Stimulated activated CD4-positive, alpha-beta T cell treated with anti-CD3 and anti-CD28 coated beads, TNF-alpha, amount 100 ng/mL, for 48 hours (primary cell): ENCODE results near the gene NACA.
"Not testable (repeated sequence)": the region's sequence is repeated elsewhere in the genome, so short reads cannot be mapped to it uniquely, and the experiment has no call there.

Experiments
- DNase-seq, 3 donors: peaks; one replicate each; pipeline ENCODE4 v3.0.0-alpha.2; 2020; ENCODE audit warnings: low read depth in 3 of 3

NACA gene

DNA sequence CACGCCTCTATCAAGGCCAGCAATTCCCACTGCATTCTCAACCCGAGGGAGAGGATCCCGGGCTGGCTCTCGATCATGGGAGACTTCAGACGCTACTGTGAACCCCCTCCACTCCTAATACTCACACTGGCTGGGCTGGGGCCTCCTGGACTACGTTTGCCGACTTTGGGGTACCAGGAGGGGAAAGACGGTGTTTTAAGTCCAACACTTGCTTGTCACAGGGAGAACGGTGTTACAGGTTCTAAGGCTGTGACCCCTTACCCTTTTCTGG is 463 bp downstream of the NACA start:
- no peak for DNase-seq

GRCh38 chr12:56723889-56724700 is 1.0 kb downstream of the NACA start:
- no peak for DNase-seq

DNA sequence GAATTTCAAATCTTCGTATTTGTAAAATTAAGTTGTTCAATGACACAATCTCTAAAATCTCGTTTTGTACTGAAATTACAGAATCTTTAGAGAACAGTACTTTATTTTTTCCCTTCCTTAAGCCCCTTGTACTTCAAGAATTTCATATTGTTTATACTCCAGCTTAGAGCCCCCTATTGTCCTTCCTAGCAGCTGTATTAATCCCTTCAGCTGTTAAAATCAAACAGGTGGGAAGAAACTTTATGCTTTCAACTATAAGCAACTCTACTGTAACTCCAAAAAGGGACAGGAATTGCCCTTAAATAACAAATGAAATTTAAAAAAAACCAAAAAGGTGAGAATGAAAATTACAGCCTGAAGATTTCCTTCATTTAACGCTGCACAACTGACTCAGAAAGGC is 1.7 kb downstream of the NACA start:
- DNase-seq, result no peak

- DNase-seq, result no peak
Measured at GRCh38 chr12:56722832-56723231, 2.3 kb downstream of the NACA start.

GRCh38 chr12:56721721-56722120 is 3.4 kb downstream of the NACA start:
- DNase-seq, result no peak

DNA sequence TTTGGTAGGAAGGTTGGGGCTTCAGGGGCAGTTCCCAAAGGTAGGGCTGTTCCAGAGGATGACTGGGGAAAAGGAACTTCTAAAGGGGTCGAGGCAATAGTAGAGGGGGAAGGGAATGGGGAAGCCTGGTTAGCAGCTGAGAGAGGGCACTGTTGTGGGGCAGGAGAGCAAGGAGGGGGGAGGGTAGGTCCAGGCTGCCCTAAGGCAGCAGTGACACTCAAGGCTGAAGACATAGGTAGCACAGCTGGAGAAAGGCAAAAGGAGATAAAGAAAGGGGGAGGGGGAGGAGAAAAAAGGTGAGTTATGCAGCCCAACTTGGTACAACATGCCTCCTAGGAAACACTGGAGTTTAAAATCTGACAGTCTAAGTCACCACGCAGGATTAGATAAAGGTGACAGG is 3.9 kb downstream of the NACA start:
- DNase-seq, result no peak

GRCh38 chr12:56720731-56721151 is 4.4 kb downstream of the NACA start:
- DNase-seq, result no peak

DNA sequence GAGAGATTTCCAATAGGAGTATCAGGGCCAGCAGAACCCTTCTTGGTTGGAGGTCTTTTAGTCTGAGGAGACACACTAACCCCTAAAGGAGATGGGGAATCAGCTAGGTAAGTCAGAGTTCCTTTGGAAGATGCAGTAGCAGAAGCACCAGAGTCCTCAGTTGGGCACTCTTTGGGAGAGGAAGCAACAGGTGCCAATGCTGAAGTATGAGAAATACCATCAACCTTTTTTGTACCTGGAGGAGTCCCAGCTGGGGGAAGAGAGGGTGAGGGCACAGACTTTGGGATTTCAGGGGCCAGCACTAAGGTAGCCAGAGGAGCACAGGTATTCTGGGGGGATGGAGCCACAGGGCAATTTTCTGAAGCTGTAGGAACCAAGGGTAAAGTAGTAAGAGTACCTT is 6.0 kb downstream of the NACA start:
- no peak for DNase-seq

GRCh38 chr12:56718636-56719035 is 6.5 kb downstream of the NACA start:
- no peak for DNase-seq

- no peak for DNase-seq
Measured at GRCh38 chr12:56718149-56718548, 7.0 kb downstream of the NACA start.

DNA sequence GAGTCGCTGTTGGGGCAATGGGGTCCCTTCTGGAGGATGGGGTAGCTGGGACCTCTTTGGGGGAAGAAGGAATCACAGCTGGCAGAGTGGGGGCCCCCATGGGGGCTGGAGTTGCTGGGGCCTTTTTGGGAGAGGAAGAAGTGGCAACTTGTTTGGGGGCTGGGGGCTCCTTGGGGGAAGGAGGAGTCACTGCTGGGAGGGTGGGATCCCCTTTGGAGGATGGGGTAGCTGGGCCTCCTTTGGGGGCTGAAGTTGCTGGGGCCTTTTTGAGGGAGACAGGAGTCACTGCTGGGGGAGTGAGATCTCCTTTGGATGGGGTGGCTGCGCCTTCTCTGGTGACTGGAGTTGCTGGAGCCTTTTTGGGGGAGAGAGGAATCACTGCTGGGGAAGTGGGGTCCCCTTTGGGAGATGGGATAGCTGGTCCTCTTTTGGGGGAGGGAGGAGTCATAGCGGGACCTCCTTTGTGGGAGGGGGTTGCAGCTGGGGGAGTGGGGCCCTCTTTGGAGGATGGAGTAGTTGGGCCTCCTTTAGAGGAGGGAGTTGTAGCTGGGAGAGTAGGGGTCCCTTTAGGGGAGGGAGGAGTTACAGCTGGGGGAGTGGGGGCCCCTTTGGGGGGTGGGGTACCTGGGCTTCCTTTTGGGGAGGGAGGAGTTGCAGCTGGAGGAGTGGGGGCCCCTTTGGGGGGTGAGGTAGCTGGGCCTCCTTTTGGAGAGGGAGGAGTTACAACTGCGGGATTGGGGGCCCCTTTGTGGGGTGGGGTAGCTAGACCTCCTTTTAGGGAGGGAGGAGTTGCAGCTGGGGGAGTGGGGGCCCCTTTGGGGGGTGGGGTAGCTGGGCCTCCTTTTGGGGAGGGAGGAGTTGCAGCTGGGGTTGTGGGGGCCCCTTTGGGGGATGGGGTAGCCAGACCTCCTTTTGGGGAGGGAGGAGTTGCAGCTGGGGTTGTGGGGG is 7.9 kb downstream of the NACA start:
- DNase-seq, result no peak

DNA sequence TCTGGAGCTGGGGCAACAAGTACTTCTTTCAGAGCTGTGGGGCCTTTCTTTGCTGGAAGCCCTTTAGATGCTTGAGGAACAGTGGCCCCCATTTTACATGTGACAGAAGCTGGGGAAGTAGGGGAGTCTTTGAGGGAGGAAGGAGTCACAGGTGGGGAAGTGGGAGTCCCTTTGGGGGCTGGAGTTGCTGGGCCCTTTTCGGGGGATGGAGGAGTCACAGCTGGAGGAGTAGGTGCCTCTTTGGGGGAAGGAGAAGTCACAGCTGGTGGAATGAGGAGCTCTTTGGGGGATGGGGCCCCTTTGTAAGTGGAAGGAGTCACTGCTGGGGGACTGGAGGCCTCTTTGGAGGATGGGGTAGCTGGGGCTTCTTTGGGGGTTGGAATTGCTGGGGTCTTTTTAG is 8.6 kb downstream of the NACA start:
- no peak for DNase-seq

- no peak for DNase-seq
Measured at GRCh38 chr12:56715798-56716197, 9.3 kb downstream of the NACA start.

DNA sequence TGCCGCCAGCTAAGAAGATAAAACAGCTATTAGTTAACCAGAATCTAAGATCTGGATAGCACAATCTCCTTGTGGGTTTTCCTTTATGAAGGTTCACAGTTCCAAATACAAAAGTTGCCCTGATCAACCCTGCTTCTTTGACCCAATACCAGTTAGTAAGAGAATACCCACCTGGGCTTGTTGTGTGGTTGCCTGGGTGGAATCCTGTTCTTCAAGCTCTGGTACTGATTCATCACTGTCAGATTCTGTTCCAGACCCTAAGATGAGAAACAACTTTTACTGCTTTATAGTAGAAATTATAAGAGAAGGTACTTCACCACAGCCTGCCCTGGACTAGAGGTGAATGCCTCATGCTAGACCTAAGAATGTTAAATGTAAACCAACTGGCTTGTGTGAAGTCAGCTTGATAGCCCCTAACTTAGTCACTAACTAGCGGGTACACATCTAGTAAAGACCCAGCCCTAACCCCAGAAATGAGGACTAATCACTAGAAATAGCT is 10.6 kb downstream of the NACA start:
- no peak for DNase-seq

- no peak for DNase-seq
Measured at GRCh38 chr12:56713345-56713744, 11.8 kb downstream of the NACA start.

DNA sequence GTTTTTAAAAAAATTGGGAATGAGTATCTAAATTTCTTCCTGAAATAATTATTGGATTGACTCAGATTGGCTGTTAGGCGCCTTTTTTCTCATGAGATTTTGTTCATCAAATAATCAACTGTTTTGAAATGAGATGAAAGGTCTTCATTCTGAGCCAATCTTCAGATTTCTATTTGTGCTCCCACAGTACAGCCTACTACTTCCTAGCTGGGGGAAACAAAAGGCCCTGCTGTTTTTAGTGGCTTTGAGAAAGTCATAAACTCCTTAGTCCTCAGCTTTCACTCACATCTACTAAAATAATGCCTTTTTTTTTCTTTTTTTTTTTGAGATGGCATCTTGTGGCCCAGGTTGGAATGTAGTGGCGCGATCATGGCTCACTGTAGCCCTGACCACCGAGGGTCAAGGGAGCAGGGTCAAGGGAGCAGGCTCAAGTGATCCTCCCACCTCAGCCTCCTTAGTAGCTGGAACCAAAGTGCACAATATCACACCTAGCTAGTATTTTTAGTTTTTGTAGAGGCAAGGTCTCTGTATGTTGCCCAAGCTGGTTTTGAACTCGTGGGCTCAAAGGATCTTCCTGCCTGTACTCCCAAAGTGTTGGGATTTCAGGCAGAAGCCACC is 15.2 kb downstream of the NACA start:
- no peak for DNase-seq

DNA sequence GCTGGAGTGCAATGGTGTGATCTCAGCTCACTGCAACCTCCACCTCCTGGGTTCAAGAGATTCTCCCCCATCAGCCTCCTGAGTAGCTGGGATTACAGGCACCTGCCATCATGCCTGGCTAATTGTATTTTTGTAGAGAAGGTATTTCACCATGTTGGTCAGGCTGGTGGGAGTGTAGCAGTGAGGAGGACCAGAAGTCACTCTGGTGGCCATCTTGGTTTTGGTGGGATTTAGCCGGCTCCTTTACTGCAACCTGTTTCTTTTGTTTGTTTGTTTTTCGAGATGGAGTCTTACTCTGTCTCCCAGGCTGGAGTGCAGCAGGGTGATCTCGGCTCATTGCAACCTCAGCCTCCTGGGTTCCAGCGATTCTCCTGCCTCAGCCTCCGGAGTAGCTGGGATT is 20.6 kb downstream of the NACA start:
- DNase-seq, result not testable (repeated sequence)

DNA sequence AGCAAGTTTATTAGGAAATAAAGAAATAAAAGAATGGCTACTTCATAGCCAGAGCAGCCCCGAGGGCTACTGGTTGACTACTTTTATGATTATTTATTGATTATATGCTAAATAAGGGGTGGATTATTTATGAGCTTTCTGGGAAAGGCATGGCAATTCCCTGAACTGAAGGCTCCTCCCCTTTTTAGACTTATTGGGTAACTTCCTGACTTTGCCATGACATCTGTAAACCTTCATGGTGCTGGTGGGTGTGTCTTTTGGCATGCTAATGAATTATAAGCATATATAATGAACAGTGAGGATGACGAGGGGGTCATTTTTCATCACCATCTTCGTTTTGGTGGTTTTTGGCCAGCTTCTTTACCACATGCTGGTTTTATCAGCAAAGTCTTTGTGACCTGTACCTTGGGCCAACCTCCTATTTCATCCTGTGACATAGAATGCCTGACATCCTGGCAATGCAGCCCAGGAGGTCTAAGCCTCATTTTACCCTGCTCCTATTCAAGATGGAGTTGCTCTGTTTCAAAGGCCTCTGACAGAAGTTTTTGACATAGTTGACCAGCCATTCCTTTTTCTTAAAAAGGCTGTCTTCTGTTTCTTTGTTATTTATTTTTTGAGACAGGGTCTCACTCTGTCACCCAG is 26.0 kb downstream of the NACA start:
- no peak for DNase-seq

DNA sequence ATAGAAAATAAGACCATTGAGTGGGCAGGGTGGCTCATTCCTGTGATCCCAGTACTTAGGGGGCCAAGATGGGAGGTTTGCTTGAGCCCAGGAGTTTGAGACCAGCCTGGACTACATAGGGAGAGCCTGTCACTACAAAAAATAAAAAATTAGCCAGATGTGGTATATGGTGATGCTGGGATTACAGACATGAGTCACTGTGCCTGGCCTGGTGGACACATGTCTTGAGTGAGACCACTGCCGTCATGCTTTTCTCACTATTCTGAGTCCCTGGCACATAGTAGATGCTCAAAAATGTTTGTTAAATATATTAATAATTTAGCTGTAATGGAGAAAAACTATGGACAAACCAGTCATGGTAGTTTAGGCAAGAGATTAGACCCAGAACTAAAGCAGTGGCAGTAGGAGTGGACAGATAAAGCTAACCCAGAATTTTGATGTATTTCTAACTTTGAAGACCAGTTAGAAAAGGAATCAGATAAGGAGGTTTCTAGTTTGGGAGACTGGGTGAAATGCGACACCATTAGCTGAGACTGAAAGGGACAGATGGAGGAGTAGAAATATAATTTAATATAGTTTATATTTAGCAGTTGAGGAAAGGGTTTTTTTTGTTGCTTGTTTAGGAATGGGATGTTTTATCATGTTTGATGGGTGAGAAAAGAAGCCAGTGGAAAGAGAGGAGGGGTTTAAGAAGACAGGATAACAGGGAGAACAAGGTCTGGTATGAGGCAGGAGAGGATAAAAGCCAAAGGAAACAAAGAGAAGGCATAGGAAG is 29.6 kb downstream of the NACA start:
- DNase-seq, result no peak

- no peak for DNase-seq
Measured at GRCh38 chr12:56694161-56694560, 30.9 kb downstream of the NACA start.

DNA sequence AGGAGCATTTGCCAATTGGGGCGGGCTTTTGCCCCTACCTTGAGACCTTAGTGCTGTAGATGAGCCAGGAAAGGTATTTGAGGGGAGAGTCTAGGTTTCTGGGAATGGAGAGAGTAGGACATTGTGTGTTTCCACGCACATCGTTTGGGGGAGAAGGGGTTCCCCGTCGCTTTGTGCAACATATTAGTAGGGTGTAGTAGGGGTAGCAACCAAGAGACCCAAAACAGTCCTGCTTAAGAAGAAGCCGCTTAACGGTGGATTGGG is 36.3 kb downstream of the NACA start:
- DNase-seq, result no peak
